PC-3 (cell line): ENCODE data around the gene VPS37B.

Source experiments
- CTCF ChIP-seq: fragments of 300-600 bp; sonication (generic); conservative IDR thresholded peaks from 2 replicates; pipeline ENCODE4 v1.5.1; 2017; ENCODE audit warnings: antibody characterized with exemption, low read depth, mild to moderate bottlenecking, low read length
- EZH2 ChIP-seq: fragments of 300-600 bp; sonication (generic); IDR thresholded peaks from one replicate; pipeline ENCODE4 v1.6.1; 2017; ENCODE audit warnings: antibody characterized with exemption, mild to moderate bottlenecking, low read length; ENCODE audit not compliant: unreplicated experiment

- TF ChIP-seq EZH2 (no peak), CTCF (no peak)
These were observed 49.9 kb downstream of the VPS37B start for GRCh38 chr12:122845865-122846621.
